SJCRH30 (cell line): ENCODE measurements around the gene OR10H2. TPM values are rescaled to one million over a fixed set of nuclear protein-coding genes. Genes with fewer than 3 reads are reported as not detected.
A peak's percentile ranks its signal among the peaks of the same experiment; 100 is the strongest.
"Not testable (repeated sequence)": the region's sequence is repeated elsewhere in the genome, so short reads cannot be mapped to it uniquely, and the experiment has no call there.

Experiments used
- DNase-seq, 2 experiments: peaks; one replicate each; pipeline ENCODE4 v3.0.0-alpha.2; 2015 to 2020
- H3K27ac ChIP-seq: fragments of 250-450 bp; sonication (Bioruptor Pico); 2 replicates; pipeline ENCODE4 v1.5.1; 2020; ENCODE audit warnings: mild to moderate bottlenecking, moderate library complexity
- H3K27me3 ChIP-seq: fragments of 250-450 bp; sonication (Bioruptor Pico); 2 replicates; pipeline ENCODE4 v1.5.1; 2020; ENCODE audit warnings: mild to moderate bottlenecking, moderate library complexity
- H3K36me3 ChIP-seq: fragments of 250-450 bp; sonication (Bioruptor Pico); 2 replicates; pipeline ENCODE4 v1.5.1; 2020; ENCODE audit warnings: mild to moderate bottlenecking, moderate library complexity
- H3K4me1 ChIP-seq: fragments of 250-450 bp; sonication (Bioruptor Pico); 2 replicates; pipeline ENCODE4 v1.5.1; 2020; ENCODE audit warnings: mild to moderate bottlenecking, moderate library complexity
- H3K4me3 ChIP-seq: fragments of 250-450 bp; sonication (Bioruptor Pico); 2 replicates; pipeline ENCODE4 v1.5.1; 2020; ENCODE audit warnings: mild to moderate bottlenecking, moderate library complexity
- H3K9me3 ChIP-seq: fragments of 250-450 bp; sonication (Bioruptor Pico); replicated peaks from 2 replicates; pipeline ENCODE4 v1.5.1; 2020; ENCODE audit warnings: mild to moderate bottlenecking, moderate library complexity
- total RNA-seq: library from RNA; depleted of rRNA; stranded (reverse); fragments of >200 nt; shearing (Covaris generic); gene quantifications from 2 replicates; pipeline ENCODE4 v1.2.3, GENCODE V29; 2014; rRNA removed

OR10H2 gene
- not detected in 2 replicates for total RNA-seq

- H3K4me1 ChIP-seq: no peaks in the 10 kb centered on the region
- peaks cover 7% of the 10 kb centered on the region for H3K27me3 ChIP-seq
- H3K36me3 ChIP-seq: no peaks in the 10 kb centered on the region
- DNase-seq: no peak
- no peak within 1 kb of the TSS for H3K4me3 ChIP-seq
- H3K9me3 ChIP-seq: 0 out of 2 replicates have a peak, but pooled peaks cover 4% of the 10 kb centered on the region
- H3K27ac ChIP-seq: no peak within 1 kb of the TSS
Observed at GRCh38 chr19:15727724-15728123, at the start of gene OR10H2. OR10H2 (plus strand) TSS chr19:15728024; CDS start chr19:15728044, 20 bp downstream.

GRCh38 chr19:15679089-15679488 lies 48.7 kb upstream of the OR10H2 start:
- no peaks in the 10 kb centered on the region for H3K36me3 ChIP-seq
- DNase-seq: no peak
- H3K27me3 ChIP-seq: no peaks in the 10 kb centered on the region
- no peak overlapping the region for H3K4me3 ChIP-seq
- H3K4me1 ChIP-seq: no peaks in the 10 kb centered on the region
- H3K9me3 ChIP-seq: no peaks in the 10 kb centered on the region
- H3K27ac ChIP-seq: no peak overlapping the region

- H3K4me3 ChIP-seq, H3K4me1 ChIP-seq, H3K9me3 ChIP-seq, H3K27ac ChIP-seq, H3K36me3 ChIP-seq, DNase-seq, H3K27me3 ChIP-seq: not testable (repeated sequence)
Observed at GRCh38 chr19:15679865-15680264, 48.0 kb upstream of the OR10H2 start.

GRCh38 chr19:15680478-15681322 lies 47.1 kb upstream of the OR10H2 start:
- H3K4me1 ChIP-seq: no peaks in the 10 kb centered on the region
- H3K4me3 ChIP-seq: no peak overlapping the region
- no peak for DNase-seq
- no peaks in the 10 kb centered on the region for H3K36me3 ChIP-seq
- no peaks in the 10 kb centered on the region for H3K27me3 ChIP-seq
- no peak overlapping the region for H3K27ac ChIP-seq
- no peaks in the 10 kb centered on the region for H3K9me3 ChIP-seq

GRCh38 chr19:15683411-15683810 lies 44.4 kb upstream of the OR10H2 start:
- H3K4me3 ChIP-seq: no peak overlapping the region
- H3K27ac ChIP-seq: no peak overlapping the region
- no peaks in the 10 kb centered on the region for H3K36me3 ChIP-seq
- H3K9me3 ChIP-seq: no peaks in the 10 kb centered on the region
- no peaks in the 10 kb centered on the region for H3K27me3 ChIP-seq
- no peak for DNase-seq
- no peaks in the 10 kb centered on the region for H3K4me1 ChIP-seq

GRCh38 chr19:15684828-15685227 lies 43.0 kb upstream of the OR10H2 start:
- peak; percentile 24 to 35 for DNase-seq
- Histone ChIP-seq H3K27me3 (no peaks in the 10 kb centered on the region), H3K9me3 (no peaks in the 10 kb centered on the region), H3K4me3 (no peak overlapping the region), H3K36me3 (no peaks in the 10 kb centered on the region), H3K4me1 (no peaks in the 10 kb centered on the region), H3K27ac (no peak overlapping the region)

GRCh38 chr19:15696654-15697194 lies 31.1 kb upstream of the OR10H2 start:
- Histone ChIP-seq H3K36me3 (no peaks in the 10 kb centered on the region), H3K27ac (no peak overlapping the region), H3K4me1 (peaks cover 7% of the 10 kb centered on the region; the same call in 1 of the 2 replicates), H3K9me3 (no peaks in the 10 kb centered on the region), H3K27me3 (no peaks in the 10 kb centered on the region), H3K4me3 (no peak overlapping the region)
- DNase-seq: no peak

- H3K9me3 ChIP-seq: no peaks in the 10 kb centered on the region
- peak; percentile 49 to 70 for DNase-seq
- no peak overlapping the region for H3K4me3 ChIP-seq
- H3K4me1 ChIP-seq: peaks cover 17% of the 10 kb centered on the region
- no peak overlapping the region for H3K27ac ChIP-seq
- no peaks in the 10 kb centered on the region for H3K36me3 ChIP-seq
- no peaks in the 10 kb centered on the region for H3K27me3 ChIP-seq
Observed at GRCh38 chr19:15701757-15702533, 25.9 kb upstream of the OR10H2 start.

- no peaks in the 10 kb centered on the region for H3K27me3 ChIP-seq
- no peaks in the 10 kb centered on the region for H3K9me3 ChIP-seq
- DNase-seq: peak; percentile 87 to 92
- H3K27ac ChIP-seq: no peak overlapping the region
- H3K4me1 ChIP-seq: peaks cover 17% of the 10 kb centered on the region
- H3K4me3 ChIP-seq: no peak overlapping the region
- no peaks in the 10 kb centered on the region for H3K36me3 ChIP-seq
Observed at GRCh38 chr19:15702534-15702930, 25.3 kb upstream of the OR10H2 start.

- H3K4me1 ChIP-seq: no peaks in the 10 kb centered on the region
- no peak overlapping the region for H3K27ac ChIP-seq
- no peaks in the 10 kb centered on the region for H3K9me3 ChIP-seq
- no peak for DNase-seq
- H3K36me3 ChIP-seq: no peaks in the 10 kb centered on the region
- no peaks in the 10 kb centered on the region for H3K27me3 ChIP-seq
- H3K4me3 ChIP-seq: no peak overlapping the region
Observed at GRCh38 chr19:15714638-15715037, 13.2 kb upstream of the OR10H2 start.

GRCh38 chr19:15715642-15716041 lies 12.2 kb upstream of the OR10H2 start:
- Histone ChIP-seq H3K36me3 (no peaks in the 10 kb centered on the region), H3K4me1 (no peaks in the 10 kb centered on the region), H3K27ac (no peak overlapping the region), H3K9me3 (no peaks in the 10 kb centered on the region), H3K4me3 (no peak overlapping the region), H3K27me3 (no peaks in the 10 kb centered on the region)
- DNase-seq: no peak

GRCh38 chr19:15717809-15718208 lies 10.0 kb upstream of the OR10H2 start:
- no peaks in the 10 kb centered on the region for H3K27me3 ChIP-seq
- no peaks in the 10 kb centered on the region for H3K9me3 ChIP-seq
- DNase-seq: peak; percentile 20 to 45
- no peaks in the 10 kb centered on the region for H3K4me1 ChIP-seq
- H3K4me3 ChIP-seq: no peak overlapping the region
- no peak overlapping the region for H3K27ac ChIP-seq
- no peaks in the 10 kb centered on the region for H3K36me3 ChIP-seq

- H3K4me1 ChIP-seq: no peaks in the 10 kb centered on the region
- no peaks in the 10 kb centered on the region for H3K9me3 ChIP-seq
Observed at GRCh38 chr19:15721268-15721667, 6.6 kb upstream of the OR10H2 start.

GRCh38 chr19:15722956-15723355 lies 4.9 kb upstream of the OR10H2 start:
- Histone ChIP-seq H3K4me1 (no peaks in the 10 kb centered on the region), H3K36me3 (no peaks in the 10 kb centered on the region), H3K27ac (no peak overlapping the region), H3K9me3 (no peaks in the 10 kb centered on the region), H3K4me3 (no peak overlapping the region), H3K27me3 (peaks cover 7% of the 10 kb centered on the region; the same call in 1 of the 2 replicates)
- no peak for DNase-seq

More at GRCh38 chr19:15721268-15721667, 6.6 kb upstream of the OR10H2 start:
- Histone ChIP-seq H3K4me3 (no peak overlapping the region), H3K27me3 (peaks cover 7% of the 10 kb centered on the region; the same call in 1 of the 2 replicates), H3K36me3 (no peaks in the 10 kb centered on the region), H3K27ac (no peak overlapping the region)
- DNase-seq: no peak

GRCh38 chr19:15730538-15730937 lies 2.7 kb downstream of the OR10H2 start:
- Histone ChIP-seq H3K9me3 (0 out of 2 replicates have a peak, but pooled peaks cover 4% of the 10 kb centered on the region), H3K27ac (no peak overlapping the region), H3K27me3 (peaks cover 5% of the 10 kb centered on the region; the same call in 1 of the 2 replicates), H3K4me1 (no peaks in the 10 kb centered on the region), H3K4me3 (no peak overlapping the region), H3K36me3 (no peaks in the 10 kb centered on the region)
- no peak for DNase-seq
